RCC 7860 (cell line): ENCODE results near the gene ARL3.
"Not testable (repeated sequence)": the region's sequence is repeated elsewhere in the genome, so short reads cannot be mapped to it uniquely, and the experiment has no call there.

ENCODE experiments used
- DNase-seq: peaks from one replicate; pipeline ENCODE4 v3.0.0-alpha.2; 2015; ENCODE audit warnings: low spot score
- FAIRE-seq: peaks from 2 replicates; lab custom pipeline; 2012; peaks lifted over from hg19 to GRCh38; lab: Jason Lieb, UNC

The ARL3 gene

DNA sequence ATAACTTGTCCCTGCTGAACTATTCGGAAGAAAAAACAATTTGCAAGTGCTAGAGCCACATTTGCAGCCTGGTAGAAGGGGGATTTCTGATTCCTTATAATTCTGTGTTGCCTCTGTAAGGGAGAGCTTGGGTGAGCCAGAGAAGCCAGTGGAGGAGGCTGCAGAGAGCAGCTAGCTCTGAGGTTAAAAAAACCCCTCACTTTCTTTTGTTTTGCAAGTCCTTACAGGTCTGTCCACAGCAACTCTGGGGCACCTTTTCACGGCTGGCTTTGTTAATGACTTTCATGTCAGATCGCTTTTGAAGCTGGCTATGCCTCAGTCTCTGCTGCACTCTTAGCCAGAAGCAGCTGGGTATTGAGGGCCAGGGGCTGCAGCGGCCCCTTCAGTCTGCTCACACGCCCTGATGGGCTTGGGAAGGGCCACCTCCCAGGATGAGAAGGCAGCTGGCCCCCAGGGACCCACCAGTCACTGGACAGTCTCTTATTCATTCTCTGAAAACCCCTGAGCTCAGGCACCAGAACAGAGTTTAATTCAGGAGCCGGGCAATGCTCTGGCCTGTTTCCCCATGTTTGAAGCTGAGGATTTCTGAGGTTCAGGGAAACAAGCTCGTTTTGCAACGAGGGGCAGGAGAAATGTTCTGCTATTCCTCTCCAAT is 39.1 kb downstream of the ARL3 start:
- FAIRE-seq: no peak
- peak; percentile 8 for DNase-seq

DNA sequence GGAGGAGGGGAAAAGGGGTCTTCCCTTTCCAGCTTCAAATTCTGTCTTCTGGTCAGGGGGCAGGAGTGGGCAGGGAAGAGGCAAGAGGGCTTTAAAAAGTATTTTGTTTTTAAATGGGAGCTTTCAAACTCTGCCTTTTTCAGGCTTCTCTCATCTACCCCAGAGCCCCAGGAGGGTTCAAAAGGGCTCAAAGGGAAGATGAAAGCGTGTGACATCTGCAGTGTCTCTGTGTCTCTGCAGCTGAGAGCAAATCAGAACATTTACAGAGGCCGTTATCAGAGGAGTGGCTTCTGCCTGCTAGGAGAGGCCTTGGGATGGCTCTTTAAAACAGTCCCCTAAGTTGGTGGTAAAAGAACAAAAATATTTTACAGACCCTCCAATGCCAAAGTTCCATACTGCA is 39.6 kb downstream of the ARL3 start:
- FAIRE-seq: no peak
- DNase-seq: no peak

DNA sequence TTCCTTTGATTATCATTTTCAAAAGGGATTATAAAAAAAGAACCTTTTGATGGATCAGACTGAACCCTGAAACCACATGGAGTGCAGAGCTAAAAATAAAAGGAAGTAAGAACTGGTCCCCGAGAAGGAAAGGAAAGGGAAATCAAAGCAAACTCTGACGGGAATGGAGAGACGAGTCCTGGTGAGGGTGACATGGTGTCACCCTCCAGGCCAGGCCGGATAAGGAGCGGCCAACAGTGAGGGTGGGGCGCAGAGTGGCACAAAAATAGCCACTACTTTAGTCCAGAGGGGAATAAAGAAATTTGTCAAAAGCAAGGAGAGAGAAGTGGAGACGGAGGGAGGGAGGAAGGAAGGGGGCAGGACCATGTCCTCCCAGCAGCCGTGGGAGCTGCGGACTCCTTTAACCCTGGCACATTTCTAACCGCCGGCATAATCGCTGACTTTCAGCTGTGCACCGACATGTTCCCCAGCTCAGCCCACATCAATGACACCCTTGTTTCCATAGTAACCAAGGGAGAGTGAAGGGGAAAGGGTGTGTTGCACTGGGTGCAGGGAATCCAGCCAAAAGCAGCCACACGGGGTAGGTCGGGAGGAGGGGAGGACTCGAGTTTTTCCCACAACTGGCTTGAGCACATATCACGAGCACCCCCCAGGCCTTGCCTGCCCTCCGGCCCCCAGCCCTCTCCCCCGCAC is 40.2 kb downstream of the ARL3 start:
- FAIRE-seq (no peak), DNase-seq (peak; percentile 22)

DNA sequence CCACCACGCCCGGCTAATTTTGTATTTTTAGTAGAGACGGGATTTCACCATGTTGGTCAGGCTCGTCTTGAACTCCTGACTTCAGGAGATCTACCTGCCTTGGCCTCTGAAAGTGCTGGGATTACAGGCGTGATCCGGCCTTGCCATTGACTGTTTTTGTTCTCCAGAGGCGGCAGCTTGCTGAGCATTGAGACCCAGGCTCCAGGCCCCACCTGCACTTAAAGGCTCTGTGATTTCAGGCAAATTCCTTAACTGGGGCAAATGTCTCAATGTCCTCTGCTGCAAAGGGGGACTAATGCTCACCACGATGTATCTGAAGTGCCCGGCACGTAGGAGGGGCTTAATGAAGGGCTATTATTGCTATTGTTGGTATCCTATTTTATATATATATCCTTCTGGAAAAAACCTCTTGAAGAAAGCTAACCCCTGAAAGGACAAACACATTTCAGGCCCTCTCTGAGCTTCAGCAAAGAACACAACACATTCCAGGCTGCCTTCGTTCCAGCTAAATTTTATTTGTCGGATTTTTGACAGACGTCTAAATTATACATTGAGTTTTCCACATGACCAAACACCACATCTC is 40.9 kb downstream of the ARL3 start:
- FAIRE-seq (no peak), DNase-seq (no peak)

DNA sequence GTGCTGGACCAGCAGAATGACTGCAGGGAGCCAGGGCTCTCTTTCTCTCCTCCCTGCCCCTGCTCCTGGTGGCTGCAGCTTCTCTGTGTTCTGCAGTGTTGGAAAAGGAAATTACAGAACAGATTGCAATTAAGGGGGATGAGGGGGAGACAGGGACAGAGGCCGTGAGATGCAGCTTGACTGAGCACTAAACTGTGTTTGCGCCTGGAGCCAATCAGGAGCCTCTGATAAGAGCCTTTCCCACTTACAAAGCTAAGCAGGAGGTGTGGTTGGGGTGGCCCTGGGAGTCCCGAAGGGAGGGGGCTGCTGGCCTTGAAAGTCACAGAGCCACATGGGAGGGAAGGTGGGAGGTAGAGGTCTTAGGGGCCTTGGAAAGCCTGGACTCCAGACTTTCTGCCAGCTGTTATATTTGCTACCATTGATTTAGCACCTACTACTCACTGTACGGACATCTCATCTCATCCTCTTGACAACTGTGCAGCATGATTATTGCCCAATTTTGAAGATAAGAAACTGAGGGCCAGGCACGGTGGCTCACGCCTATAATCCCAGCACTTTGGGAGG is 43.2 kb downstream of the ARL3 start:
- FAIRE-seq: no peak
- DNase-seq: no peak

DNA sequence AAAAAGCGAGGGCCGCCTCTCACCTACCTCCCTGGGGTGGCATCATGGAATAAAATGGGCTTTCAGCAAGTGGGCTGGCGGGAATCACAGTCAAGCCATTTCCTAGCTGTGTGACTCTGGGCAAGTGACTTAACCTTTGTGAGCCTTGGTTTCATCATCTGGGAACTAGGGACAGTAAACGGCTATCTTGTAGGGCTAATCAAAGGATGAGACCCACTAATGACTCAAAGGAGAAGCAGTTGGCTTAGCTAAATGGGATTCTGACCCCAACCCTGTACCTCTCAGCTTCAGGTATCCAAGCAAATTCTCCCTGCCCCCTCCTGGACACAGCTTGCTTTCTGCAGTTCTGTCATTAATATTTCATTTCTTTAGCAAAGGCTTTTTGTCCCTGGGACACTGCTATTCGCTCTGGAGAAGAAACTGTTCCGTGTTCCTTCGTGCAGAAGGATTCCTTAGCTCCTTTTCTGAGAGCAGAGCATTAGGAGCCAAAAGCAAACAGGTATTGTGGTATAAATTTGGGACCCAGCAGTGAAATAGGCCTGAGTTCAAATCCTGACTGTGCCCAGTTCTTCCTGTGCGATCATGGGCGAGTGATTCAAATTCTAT is 44.0 kb downstream of the ARL3 start:
- no peak for FAIRE-seq
- DNase-seq: no peak

DNA sequence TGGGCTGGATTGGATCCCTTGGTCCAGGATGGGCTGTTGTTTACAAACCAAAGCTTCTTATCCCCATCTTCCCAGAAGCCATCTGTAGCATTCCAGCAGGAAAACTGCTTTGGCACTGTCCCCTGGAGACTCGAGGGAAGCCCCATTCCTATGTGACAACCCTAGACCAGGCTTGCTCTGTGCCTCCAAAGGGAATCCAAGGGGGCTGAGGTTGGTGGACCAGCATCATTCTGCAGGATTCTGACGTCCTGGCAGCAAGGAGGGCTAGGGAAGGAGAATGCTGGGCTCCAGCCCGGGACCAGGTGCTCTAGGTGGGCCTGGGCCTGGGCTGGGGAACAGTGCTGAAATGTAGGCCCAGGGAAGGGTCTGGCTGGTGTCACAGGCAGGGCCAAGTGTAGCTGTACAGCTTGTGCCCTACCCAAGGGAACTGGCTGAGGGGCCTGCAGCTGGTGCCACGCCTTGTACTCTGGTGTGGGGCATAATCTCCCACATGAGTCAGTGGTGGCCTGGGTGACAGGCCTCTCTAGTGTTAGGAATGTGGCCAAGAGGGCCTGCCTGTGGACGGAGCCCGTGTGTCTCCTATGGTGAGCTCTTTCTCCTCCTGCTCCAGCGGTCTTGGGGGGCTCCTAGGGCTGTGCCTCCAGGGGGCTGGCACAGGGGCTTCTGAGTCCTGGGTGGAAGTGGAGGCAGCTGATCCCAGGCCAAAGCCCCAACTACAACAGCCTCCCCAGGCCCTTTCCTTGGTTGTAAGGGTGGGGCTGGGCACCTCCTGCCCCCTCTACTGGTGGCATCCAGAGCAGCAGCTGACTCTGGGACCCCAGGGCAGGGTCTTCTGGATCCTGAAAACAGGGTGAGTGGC is 44.8 kb downstream of the ARL3 start:
- FAIRE-seq (peak; percentile 43), DNase-seq (peak; percentile 66)

DNA sequence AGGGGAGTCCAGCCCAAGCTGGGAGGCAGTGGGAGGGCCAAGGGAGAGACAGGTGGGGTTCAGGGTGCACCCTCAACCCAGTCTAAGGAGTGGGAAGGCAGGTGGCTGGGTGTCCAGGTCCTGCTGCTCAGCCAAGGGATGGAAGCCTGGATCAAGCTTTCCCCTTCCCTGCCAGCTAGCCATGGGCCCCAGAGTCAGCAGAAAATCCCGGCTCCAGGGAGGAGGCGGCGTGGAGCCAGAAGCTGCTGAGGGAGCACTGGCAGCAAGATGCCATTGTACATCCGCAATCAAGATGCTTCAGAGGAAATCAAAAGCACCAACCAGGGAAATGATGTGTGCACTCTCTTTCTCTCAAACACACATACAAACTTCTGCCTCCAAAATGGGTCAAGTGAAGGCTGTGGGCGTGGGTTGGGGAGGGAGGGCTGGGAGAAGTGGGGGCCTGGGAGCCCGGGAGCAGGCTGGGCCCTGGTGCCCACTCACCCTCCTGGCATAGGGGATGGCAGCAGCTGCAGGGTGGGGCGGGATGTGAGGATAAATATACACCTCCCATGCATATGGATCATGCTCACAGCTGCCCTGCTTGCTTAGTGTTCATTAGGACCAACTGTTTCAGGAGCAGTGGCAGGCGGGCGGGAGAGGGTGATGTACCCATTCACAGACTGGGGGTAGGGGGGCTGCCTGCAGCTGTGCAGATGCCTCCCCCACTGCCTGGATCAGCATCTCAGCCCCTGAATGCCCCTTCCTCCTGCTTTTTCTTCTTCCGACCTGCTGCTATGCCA is 45.7 kb downstream of the ARL3 start:
- DNase-seq: no peak
- no peak for FAIRE-seq

DNA sequence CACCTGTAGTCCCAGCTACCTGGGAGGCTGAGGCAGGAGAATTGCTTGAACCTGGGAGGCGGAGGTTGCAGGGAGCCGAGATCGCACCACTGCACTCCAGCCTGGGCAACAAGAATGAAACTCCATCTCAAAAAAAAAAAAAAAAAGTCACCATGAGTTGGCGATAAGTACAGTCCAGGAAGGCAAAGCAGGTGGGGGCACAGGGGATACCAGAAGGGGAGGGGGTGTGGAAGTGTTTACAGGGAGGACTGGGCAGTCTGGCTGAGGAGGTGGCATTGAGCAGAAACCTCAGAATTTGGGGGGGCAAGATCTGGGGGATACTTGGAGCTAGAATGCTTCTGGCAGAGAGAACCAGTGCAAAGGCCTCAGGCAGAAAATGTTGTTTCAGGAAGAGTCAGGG is 46.8 kb downstream of the ARL3 start:
- DNase-seq, FAIRE-seq: not testable (repeated sequence)

DNA sequence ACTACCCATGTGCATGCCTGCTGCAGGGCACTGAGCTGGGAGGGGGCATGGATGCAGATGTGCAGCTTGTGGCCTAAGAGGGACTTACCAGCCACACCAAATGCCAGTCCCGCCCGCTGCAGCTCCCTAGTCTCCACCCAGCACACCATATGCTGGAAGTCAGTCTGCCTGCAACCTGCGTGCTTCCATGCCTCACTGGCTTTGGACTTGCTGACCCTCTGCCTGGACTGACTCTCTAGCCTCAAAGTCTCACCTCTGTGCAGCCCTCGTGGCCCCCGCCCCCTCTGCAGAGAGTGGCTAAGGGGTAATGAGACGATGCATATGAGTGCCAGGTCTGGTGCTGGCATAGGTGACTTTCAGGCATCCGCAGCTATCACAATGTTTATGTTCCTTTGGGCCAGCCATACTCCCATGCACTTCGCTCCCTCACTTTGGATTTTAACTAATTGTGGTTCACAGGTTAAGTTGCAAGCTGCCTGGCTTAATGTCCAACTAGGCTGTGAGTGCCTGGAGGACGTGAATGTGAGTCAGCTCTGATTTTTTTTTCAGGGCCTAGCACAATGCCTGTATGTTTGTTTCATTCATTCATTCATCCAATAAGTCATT is 48.2 kb downstream of the ARL3 start:
- FAIRE-seq (peak; percentile 87), DNase-seq (peak; percentile 77)

DNA sequence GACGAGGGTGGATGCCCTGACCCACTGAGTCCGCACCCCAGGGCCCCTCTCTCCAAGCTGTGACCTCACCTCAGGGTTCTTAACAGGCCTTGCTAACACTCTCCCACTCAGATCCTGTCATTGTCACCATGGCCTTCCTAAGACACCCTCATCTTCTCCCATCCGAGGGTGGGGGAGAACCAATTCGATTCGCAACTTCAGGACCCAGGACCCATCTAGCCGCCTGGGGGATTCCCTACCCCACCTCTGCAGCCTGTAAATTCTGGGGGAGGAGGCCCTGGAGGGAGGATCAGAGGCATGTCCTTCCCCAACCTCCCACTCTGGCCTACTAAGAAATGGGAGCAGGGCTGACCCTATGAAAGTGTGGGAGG is 52.6 kb downstream of the ARL3 start:
- FAIRE-seq (no peak), DNase-seq (no peak)

DNA sequence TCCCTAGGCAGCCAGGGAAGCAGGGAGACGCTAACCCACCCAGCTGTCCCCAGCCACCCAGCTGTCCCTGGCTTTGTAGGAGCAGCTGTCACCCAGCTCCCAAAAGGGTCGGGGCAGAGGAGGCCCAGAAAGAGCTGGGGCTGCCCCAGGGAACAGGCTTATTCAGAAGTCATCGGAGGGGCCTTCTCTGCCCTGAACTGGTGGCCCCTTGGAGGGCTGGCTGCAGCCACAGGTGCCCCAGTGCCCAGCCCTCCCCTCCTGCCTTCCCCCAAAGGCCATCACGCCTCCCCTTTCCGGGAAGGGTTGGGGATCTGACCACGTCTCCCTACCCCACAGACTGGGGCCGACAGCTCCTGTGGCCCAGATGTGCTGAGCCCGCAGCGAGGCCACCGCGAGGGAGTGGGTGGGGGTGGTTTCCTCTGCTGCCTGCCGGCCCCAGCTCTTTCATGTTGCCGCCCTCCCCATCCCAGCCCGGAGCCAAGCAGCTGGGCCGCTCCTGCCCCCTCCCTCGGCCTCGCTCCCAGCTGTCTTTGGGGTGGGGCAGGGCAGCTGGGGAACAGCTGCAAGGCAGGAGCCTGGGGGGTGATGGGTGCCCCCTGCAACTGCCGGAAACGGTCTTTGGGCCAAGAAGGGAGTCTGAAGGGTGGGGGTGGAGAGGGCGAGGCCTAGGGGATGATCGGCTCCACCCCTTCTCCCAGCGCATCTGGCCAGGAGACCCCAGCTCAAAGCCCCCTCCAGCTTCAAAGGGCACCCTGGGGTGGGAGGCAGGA is 53.1 kb downstream of the ARL3 start:
- DNase-seq: no peak
- FAIRE-seq: no peak

DNA sequence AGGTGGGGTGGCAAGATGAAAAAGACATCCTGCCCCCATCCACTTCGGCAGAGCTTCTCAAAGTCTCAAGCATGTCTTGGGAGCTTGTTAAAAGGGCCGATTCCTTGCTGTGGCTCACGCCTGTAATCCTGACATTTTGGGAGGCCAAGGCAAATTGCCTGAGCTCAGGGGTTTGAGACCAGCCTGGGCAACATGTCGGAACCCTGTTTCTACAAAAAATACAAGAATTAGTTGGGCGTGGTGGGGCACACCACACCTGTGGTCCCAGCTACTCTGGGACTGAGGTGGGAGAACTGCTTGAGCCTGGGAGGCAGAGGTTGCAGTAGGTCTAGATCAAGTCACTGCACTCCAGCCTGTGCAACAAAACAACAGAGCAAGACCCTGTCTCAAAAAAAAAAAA is 55.4 kb downstream of the ARL3 start:
- FAIRE-seq (no peak), DNase-seq (no peak)

DNA sequence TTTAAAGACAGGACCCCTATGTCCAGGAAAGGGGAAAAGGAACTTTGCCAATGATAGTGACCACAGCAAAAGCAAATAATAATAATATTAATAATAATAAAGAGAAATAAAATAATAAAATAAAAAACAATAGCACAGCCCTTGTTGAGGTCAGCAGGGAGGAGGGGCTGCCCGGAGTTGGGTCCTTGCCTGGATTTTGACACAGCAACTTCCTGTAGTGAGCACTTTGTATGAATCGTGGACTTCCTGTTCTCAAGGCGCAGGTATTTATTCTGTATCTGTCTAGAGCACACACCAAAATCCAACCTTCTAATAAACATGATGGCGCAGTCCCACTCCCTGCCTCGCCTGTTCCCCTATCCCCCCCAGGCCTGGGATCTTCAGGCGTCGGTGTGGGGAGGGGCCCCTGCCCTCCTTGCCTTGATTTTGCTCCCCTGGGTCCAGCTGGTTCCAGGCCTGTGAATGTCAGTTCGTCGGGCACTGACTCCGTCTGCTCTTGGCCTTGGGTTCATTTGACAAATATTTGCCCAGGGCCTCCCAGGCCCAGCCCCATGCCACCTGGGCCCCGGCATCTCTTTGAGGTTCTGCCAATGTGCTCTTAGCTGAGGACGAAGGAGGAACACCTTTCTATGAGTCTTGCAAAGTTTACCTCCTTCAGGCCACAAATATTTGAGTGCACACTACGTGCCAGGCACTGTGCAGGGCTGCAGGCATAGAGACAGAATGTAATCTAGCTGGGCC is 56.0 kb downstream of the ARL3 start:
- DNase-seq (no peak), FAIRE-seq (no peak)

DNA sequence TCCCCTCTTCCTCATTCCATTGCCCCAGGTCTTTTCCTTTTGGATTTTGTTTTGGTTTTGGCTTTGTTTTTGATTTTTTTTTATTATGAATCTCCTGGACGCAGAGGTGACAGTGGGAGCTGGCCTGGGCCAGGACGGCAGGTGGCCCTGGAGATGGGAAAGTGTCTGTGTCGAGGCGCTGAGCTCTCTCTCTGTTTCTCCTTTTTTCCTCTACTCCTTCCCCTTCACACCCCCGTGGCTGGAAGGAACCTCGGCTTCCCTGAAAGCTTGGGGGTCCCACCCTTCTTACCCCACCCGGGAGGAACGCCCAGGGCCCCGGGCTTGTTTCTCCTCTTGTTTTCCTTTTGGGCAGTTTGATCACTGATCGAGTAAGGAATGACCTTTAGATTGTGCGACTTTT is 56.7 kb downstream of the ARL3 start:
- DNase-seq (no peak), FAIRE-seq (no peak)

DNA sequence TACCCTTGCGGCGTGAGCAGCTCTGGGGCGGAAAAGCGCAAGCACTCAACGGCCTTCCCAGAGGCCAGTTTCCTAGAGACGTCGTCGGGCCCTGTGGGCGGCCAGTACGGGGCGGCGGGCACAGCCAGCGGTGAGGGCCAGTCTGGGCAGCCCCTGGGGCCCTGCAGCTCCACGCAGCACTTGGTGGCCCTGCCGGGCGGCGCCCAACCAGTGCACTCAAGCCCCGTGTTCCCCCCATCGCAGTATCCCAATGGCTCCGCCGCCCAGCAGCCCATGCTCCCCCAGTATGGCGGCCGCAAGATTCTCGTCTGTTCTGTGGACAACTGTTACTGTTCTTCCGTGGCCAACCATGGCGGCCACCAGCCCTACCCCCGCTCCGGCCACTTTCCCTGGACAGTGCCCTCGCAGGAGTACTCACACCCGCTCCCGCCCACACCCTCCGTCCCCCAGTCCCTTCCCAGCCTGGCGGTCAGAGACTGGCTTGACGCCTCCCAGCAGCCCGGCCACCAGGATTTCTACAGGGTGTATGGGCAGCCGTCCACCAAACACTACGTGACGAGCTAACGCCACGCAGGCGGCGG is 57.3 kb downstream of the ARL3 start:
- no peak for FAIRE-seq
- no peak for DNase-seq

DNA sequence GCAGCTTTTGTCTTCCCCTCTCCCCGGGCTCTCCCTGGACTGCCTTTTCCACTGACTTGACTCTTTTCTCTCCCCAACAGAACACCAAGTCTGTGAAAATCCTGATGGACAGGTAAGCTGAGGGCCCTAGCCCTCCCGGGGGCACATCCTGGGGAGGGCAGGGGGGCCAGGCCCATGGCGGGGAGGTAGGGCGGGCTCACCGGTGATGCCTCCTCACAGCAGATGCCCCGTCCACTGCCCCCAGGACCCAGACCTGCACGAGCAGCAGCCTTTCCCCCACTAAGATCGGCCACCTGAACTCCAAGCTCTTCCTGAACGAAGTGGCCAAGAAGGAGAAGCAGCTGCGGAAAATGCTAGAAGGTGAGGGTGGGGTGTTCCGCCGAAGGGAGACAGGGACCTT is 58.2 kb downstream of the ARL3 start:
- DNase-seq: no peak
- FAIRE-seq: no peak

DNA sequence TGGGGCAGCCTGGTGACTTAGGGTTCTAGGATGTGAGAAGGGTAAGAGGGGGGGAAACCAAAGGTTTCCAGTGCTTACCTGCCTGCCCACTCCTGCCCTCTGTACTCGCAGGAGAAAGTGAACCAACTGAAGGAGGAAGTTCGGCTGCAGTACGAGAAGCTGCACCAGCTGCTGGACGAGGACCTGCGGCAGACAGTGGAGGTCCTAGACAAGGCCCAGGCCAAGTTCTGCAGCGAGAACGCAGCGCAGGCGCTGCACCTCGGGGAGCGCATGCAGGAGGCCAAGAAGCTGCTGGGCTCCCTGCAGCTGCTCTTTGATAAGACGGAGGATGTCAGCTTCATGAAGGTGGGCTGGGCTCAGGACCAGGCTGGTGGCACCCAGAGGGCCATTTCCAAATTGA is 59.2 kb downstream of the ARL3 start:
- DNase-seq (no peak), FAIRE-seq (no peak)
